NCI-H1417 treated with DMSO at 0.1 percent for 48 hours (cell line): ENCODE results near the gene AOX1.
A peak's percentile ranks its signal among the peaks of the same experiment; 100 is the strongest.
"Not testable (repeated sequence)": the region's sequence is repeated elsewhere in the genome, so short reads cannot be mapped to it uniquely, and the experiment has no call there.

ENCODE experiments used
- DNase-seq: peaks from one replicate; lab custom pipeline; 2025; lab: John Stamatoyannopoulos, UW

AOX1 gene

DNA sequence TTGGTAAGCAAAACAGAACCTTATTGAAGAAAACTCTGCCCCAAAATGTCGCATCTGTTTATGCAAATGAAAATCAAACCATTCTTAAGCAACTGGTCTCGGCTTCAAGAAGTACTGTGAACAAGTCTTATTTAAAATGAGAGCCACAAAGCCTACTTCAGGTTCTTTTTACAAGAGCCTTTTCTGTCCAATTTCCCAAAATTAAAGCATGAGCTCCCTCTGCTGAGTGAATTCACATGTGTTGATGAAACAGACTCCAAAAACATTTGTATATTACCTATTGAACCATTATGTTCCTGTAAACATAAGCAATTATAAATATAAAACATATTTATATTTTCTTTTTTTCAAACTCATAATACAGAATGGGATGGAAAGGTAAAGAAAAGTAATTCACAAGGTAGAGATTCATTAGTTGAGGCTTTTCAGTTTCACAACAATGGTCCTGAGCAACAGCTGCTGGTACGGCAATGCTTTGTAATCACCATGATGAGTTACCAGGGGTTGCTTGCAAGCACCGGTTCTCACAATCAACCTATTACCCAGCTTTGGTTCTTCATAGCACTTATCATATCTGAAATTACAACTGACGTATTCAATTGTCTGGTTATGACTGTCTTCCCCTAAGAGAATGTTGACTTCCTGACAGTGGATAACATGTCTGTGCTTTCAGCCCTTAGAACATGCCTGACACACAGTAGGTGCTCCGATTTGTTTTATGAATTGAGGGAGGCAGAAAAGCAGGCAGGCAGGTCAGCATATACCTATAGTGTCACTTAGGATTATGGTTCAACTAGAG, 117.5 kb downstream of the AOX1 start:
- no peak for DNase-seq

DNA sequence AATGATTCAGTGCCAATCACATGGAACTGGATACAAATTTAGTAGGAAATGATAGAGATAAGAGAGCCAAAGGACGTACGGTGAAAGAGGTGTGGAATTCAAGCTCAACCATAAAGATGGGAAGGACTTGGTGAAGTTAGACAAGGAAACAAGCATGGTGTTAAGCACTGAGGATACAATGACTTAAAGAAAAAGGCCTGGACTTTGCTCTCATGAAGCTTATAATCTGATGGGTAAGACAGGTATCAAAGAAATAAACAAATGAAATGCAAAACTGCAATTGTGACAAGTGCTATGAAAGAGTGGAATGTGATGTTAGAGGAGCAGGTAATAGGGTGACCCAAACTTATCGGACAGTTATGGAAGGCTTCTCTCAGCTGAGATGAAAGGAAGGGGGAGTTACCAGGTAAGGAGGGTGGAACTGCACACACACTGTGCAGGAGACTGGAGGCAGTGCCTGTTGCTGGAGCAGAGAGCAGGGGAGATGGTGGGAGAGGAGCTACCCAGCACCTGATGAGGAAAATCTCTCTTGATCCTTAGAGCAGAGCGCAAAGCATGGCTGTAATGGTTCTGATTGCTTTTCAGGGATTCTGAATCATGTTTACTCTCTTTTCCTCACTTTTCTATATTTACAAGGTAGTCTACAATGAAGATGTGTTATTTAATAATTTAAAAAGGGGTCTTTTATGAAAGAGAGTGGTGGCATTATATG, 118.3 kb downstream of the AOX1 start:
- no peak for DNase-seq

DNA sequence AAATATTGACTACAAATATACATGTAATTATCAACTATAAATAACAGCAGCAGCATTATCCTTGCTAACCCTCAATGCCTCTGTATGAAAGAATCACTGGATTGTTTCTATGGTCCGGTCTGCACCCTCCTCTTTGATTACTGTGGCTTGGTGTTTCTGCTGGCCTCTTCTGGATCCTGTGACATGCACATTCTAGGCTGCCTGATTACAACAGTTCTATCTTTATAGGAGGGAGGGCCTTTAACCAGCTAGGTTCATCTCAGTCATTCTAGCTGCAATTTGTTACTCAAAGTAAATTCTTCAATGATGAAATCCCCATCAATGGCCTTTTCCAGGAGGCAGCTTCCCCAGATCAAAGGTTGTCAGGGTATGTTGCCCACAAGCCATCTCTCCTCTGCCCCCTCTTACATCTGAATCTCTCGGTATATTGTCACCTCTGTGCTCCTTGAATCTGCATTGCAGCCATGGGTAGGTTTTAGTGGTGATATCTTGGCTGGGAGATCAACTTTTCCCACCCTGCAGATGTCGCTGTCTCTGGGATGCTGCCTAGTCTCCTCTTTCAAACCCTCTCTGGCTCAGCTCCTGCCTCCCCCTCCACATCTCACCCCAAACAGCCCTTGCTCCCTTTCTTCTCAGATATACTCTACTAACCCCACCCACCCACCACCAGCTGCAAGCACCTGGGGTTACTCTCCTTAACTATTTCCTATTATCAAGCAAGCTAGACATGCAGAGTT, 119.7 kb downstream of the AOX1 start:
- DNase-seq = no peak

DNA sequence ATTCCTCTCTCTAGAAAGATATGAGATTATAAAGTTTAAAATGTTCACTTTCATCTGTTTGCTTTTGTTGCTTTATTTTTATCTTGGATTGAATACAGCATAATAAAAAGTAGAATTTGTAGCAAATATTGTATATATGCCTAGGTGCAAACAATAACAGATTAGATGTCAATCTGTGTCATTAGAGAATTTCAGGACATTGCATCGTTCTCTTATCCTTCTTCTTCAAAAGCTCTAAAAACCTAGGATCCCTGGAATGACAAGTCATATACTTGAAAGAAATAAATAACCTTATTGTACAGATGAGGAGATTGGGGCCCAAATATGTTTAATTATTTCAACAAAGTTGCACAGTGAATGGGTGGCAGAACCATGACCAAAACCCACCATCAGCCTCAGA, 123.1 kb downstream of the AOX1 start:
- no peak for DNase-seq

DNA sequence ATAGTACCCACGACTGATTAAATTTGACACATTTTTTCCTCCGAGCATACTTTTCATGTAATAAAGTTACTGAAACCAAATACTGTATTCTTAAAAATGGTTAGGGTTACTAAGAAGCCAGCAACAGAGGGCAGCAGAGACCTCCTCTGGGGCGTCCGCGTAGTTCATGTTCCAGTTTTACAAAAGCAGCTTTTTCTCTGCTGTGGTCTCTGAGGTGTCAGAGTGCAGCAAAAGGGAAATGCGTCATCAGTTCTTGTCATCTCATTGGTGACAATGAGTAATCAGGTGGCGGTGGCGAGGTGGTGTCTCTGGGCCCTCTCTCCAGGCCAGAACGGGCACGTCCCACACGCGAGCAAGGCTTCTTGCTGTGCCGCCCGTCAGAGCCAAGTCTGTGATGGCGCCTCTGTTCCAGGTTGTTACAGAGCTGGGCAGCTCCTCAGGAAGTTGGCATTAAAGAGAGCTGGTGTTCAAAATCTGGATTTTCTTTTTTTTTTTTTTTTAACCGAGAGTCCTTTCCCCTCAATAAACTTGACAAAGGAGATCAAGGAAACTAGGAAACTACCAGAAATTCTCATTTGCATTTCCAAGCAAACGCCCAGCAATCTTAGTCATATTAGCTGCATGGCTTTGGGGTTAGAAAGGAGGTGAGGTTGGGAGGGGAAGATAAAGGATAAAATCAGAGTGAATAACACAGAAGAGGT, 127.3 kb downstream of the AOX1 start:
- DNase-seq = peak; percentile 73

DNA sequence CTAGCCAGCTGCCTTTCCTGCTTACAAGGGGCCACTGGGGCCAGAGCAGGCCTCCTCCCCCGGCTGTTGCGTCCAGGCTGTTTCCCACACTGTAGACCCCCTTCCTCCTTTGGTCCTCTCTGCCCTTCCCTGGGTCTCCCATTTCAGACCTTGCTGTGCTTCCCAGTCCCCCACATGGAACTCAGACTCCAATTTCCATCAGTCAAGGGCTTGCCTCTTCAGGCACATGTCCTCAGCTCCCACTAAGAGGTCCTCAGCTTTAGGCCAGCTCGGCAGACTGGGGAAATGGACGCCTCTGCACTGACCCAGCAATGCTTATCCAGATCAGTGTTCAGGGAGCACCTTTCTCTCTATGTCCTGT, 127.9 kb downstream of the AOX1 start:
- no peak for DNase-seq

DNA sequence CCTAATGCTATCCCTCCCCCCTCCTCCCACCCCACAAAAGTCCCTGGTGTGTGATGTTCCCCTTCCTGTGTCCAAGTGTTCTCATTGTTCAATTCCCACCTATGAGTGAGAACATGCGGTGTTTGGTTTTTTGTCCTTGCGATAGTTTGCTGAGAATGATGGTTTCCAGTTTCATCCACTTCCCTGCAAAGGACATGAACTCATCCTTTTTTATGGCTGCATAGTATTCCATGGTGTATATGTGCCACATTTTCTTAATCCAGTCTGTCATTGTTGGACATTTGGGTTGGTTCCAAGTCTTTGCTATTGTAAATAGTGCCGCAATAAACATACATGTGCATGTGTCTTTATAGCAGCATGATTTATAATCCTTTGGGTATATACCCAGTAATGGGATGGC, 129.2 kb downstream of the AOX1 start:
- DNase-seq = not testable (repeated sequence)

DNA sequence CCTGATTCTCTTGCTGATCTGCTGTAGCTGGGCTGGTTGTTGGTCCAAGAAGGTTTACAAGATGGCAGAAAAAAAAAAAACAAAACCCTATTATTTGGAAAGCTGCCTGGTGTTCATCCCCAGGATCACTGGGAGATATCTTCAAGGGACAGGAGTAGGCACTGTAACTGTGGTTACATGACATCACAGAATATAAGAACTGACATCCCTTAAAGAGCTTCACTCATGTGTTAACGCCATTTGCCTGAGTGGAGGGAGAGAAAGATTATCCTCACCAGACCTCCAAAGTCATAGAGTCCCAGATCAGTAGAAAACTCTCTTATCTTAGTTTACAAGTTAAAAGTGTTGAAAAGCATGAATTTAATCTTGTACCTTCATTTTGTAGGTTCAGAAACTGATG, 130.6 kb downstream of the AOX1 start:
- DNase-seq = no peak
